ENCODE data around the gene DPYSL3.

Gene DPYSL3

DNA sequence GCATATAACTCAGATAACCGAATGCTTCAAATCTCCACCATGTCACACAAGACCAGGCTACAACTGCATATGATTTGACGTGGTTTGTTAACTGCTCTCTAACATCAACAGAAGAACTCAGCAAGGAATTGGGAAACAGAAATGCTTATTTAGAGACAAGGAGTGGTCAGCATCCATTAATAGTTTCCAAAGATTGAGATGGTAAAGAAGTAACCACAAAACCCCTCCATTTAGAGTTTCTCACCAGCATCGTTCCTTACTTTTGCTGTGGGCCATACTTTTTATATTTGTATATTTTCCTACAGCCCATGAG lies 25.2 kb downstream of the DPYSL3 start:
- H3K4me3 ChIP-seq (ENCODE audit: insufficient read depth, low read length, poor library complexity, severe bottlenecking), result no peak overlapping the region
- no peak overlapping the region for H3K27ac ChIP-seq (ENCODE audit: low read depth, low read length)
- no peaks in the 10 kb centered on the region for H3F3A ChIP-seq (ENCODE audit: insufficient read depth)
- no peak for TF ChIP-seq EZH2phosphoT487 (conservative IDR thresholded peaks at IDR 0.05; ENCODE audit: low read length)
- TF ChIP-seq, protein P1, sequence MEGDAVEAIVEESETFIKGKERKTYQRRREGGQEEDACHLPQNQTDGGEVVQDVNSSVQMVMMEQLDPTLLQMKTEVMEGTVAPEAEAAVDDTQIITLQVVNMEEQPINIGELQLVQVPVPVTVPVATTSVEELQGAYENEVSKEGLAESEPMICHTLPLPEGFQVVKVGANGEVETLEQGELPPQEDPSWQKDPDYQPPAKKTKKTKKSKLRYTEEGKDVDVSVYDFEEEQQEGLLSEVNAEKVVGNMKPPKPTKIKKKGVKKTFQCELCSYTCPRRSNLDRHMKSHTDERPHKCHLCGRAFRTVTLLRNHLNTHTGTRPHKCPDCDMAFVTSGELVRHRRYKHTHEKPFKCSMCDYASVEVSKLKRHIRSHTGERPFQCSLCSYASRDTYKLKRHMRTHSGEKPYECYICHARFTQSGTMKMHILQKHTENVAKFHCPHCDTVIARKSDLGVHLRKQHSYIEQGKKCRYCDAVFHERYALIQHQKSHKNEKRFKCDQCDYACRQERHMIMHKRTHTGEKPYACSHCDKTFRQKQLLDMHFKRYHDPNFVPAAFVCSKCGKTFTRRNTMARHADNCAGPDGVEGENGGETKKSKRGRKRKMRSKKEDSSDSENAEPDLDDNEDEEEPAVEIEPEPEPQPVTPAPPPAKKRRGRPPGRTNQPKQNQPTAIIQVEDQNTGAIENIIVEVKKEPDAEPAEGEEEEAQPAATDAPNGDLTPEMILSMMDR (IDR thresholded peaks at IDR 0.05; ENCODE audit: insufficient read depth, low read length, poor library complexity, severe bottlenecking), result no peak
- H3K79me2 ChIP-seq (ENCODE audit: insufficient read depth, low read length), result no peaks in the 10 kb centered on the region
- no peaks in the 10 kb centered on the region for H3K9me2 ChIP-seq (replicated peaks; ENCODE audit: insufficient read depth, low read length)
- H3K9me3 ChIP-seq (ENCODE audit: insufficient read depth, low read length), result no peaks in the 10 kb centered on the region
- no peak overlapping the region for H3K9ac ChIP-seq (ENCODE audit: low read length)
- H3K36me3 ChIP-seq (ENCODE audit: low read length), result no peaks in the 10 kb centered on the region
- no peaks in the 10 kb centered on the region for H4K20me1 ChIP-seq (ENCODE audit: low read depth, low read length)
- no peaks in the 10 kb centered on the region for H3K27me3 ChIP-seq (ENCODE audit: low read length)
- no peak overlapping the region for H2AFZ ChIP-seq (ENCODE audit: low read depth, low read length, severe bottlenecking)
- no peak overlapping the region for H3K4me2 ChIP-seq (ENCODE audit: low read depth, low read length, poor library complexity, severe bottlenecking)

DNA sequence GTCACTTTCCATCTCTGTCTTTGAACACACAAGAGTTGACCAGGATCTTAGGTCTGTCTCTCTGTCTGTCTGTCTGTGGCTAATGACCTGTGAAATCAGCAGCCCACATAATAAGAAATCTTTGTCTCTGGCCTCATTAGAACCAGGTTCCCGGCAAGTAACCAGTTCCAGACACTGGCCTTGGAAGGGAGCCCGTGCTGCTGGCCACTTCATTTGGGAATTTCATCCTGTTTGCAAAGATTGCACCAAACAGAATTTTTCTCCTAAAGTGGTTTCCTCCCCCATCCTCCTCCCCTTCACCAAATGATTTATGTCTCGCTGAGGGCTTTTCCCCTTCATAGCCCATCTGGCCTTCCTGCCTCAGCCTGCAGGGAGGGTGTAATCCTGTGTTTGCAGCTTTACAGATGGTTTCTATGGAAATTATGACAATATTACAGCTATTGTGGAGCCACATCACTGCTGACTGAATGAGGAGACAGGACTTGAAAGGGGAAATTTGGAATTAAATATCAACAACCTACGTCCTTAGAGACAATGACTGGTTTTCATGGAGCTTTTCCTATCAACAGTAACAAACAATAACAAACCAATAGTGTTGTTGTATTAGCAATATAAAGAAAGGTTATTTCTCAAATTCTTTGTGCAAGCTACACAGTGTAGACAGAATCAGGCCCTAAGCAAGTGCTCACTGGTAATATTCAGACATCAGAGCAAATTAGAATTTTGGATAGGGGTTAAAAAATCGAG lies 25.7 kb downstream of the DPYSL3 start:
- H3K9me2 ChIP-seq (replicated peaks; ENCODE audit: insufficient read depth, low read length), result no peaks in the 10 kb centered on the region
- H2AFZ ChIP-seq (ENCODE audit: low read depth, low read length, severe bottlenecking), result no peak overlapping the region
- H3K27me3 ChIP-seq (ENCODE audit: low read length), result no peaks in the 10 kb centered on the region
- TF ChIP-seq, protein P1 (IDR thresholded peaks at IDR 0.05; ENCODE audit: insufficient read depth, low read length, poor library complexity, severe bottlenecking), result no peak
- no peak for TF ChIP-seq EZH2phosphoT487 (conservative IDR thresholded peaks at IDR 0.05; ENCODE audit: low read length)
- no peak overlapping the region for H3K9ac ChIP-seq (ENCODE audit: low read length)
- H3K79me2 ChIP-seq (ENCODE audit: insufficient read depth, low read length), result no peaks in the 10 kb centered on the region
- no peak overlapping the region for H3K4me3 ChIP-seq (ENCODE audit: insufficient read depth, low read length, poor library complexity, severe bottlenecking)
- H3K4me2 ChIP-seq (ENCODE audit: low read depth, low read length, poor library complexity, severe bottlenecking), result no peak overlapping the region
- no peaks in the 10 kb centered on the region for H3K36me3 ChIP-seq (ENCODE audit: low read length)
- H3F3A ChIP-seq (ENCODE audit: insufficient read depth), result no peaks in the 10 kb centered on the region
- H3K27ac ChIP-seq (ENCODE audit: low read depth, low read length), result no peak overlapping the region
- no peaks in the 10 kb centered on the region for H4K20me1 ChIP-seq (ENCODE audit: low read depth, low read length)
- H3K9me3 ChIP-seq (ENCODE audit: insufficient read depth, low read length), result no peaks in the 10 kb centered on the region

DNA sequence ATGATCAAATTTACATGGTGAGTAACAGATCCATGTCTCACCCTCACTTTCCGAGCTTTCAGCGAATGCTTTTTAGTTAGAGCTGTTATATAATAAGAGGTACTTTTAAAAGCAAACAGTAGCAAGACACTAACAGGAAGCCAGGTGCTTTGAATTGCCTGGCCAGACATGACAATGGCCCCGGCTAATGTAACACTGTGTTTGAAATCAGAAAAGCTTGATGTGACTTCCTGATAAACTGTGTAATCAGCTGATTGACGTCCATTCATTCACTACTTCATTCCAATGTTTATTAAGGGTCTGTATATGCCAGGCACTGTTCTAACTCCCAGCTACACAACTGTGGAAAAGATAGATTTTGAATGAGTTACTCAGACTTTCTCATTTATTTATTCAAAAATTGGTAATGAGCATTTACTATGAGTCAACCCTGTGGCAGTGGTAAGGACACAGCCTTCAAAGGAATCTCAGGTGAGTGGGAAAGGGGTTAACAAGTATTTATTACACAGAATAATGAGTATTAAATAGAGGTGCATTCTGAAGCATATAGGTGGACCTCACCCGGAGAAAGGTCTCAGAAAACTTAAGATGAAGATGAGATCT lies 26.6 kb downstream of the DPYSL3 start:
- no peaks in the 10 kb centered on the region for H4K20me1 ChIP-seq (ENCODE audit: low read depth, low read length)
- no peak for TF ChIP-seq EZH2phosphoT487 (conservative IDR thresholded peaks at IDR 0.05; ENCODE audit: low read length)
- TF ChIP-seq, protein P1 (IDR thresholded peaks at IDR 0.05; ENCODE audit: insufficient read depth, low read length, poor library complexity, severe bottlenecking), result no peak
- no peaks in the 10 kb centered on the region for H3K9me3 ChIP-seq (ENCODE audit: insufficient read depth, low read length)
- H3K9ac ChIP-seq (ENCODE audit: low read length), result no peak overlapping the region
- no peaks in the 10 kb centered on the region for H3K9me2 ChIP-seq (replicated peaks; ENCODE audit: insufficient read depth, low read length)
- no peak overlapping the region for H3K27ac ChIP-seq (ENCODE audit: low read depth, low read length)
- H3K27me3 ChIP-seq (ENCODE audit: low read length), result no peaks in the 10 kb centered on the region
- no peaks in the 10 kb centered on the region for H3K36me3 ChIP-seq (ENCODE audit: low read length)
- H3K4me2 ChIP-seq (ENCODE audit: low read depth, low read length, poor library complexity, severe bottlenecking), result no peak overlapping the region
- no peaks in the 10 kb centered on the region for H3K79me2 ChIP-seq (ENCODE audit: insufficient read depth, low read length)
- no peak overlapping the region for H2AFZ ChIP-seq (ENCODE audit: low read depth, low read length, severe bottlenecking)
- H3K4me3 ChIP-seq (ENCODE audit: insufficient read depth, low read length, poor library complexity, severe bottlenecking), result no peak overlapping the region
- no peaks in the 10 kb centered on the region for H3F3A ChIP-seq (ENCODE audit: insufficient read depth)

All from SU-DHL-6 (cell line).